Astrocyte (in vitro differentiated cells and primary cell): Measurements from ENCODE around the gene ATP8A1. TPM values are rescaled to one million over a fixed set of nuclear protein-coding genes. Genes with fewer than 3 reads are reported as not detected.
"Not testable (repeated sequence)": the region's sequence is repeated elsewhere in the genome, so short reads cannot be mapped to it uniquely, and the experiment has no call there.

Experiments
- DNase-seq: peaks from one replicate; pipeline ENCODE4 v3.0.0-alpha.2; 2010; ENCODE audit warnings: low read depth
- FAIRE-seq: peaks from 2 replicates; lab custom pipeline; 2011; peaks lifted over from hg19 to GRCh38; lab: Jason Lieb, UNC
- H2AFZ ChIP-seq: 2 replicates; pipeline ENCODE4 v1.6.0; 2012; ENCODE audit warnings: low read depth, low read length, inconsistent platforms
- H3K27ac ChIP-seq: 2 replicates; pipeline ENCODE4 v1.5.1; 2011; ENCODE audit warnings: low read depth, low read length, inconsistent platforms
- H3K27me3 ChIP-seq: 2 replicates; pipeline ENCODE4 v1.6.0; 2011; ENCODE audit warnings: low read length, inconsistent platforms; ENCODE audit not compliant: insufficient read depth
- H3K36me3 ChIP-seq: 2 replicates; pipeline ENCODE4 v1.5.1; 2011; ENCODE audit warnings: low read length, inconsistent platforms; ENCODE audit not compliant: insufficient read depth
- H3K4me1 ChIP-seq: 2 replicates; pipeline ENCODE4 v1.5.1; 2011; ENCODE audit warnings: low read length, inconsistent platforms; ENCODE audit not compliant: insufficient read depth
- H3K4me2 ChIP-seq: 2 replicates; pipeline ENCODE4 v1.6.0; 2012; ENCODE audit warnings: low read length, inconsistent platforms
- H3K4me3 ChIP-seq: 2 replicates; pipeline ENCODE4 v1.5.1; 2011; ENCODE audit warnings: low read depth, mild to moderate bottlenecking, low read length, inconsistent platforms; ENCODE audit not compliant: insufficient read depth
- H3K79me2 ChIP-seq: 2 replicates; pipeline ENCODE4 v1.6.0; 2012; ENCODE audit warnings: mild to moderate bottlenecking, low read length, inconsistent platforms; ENCODE audit not compliant: insufficient read depth
- H3K9ac ChIP-seq: 2 replicates; pipeline ENCODE4 v1.6.0; 2012; ENCODE audit warnings: mild to moderate bottlenecking, low read length, inconsistent platforms
- H3K9me3 ChIP-seq: 2 replicates; pipeline ENCODE4 v1.5.1; 2012; ENCODE audit warnings: low read depth, mild to moderate bottlenecking, low read length, inconsistent platforms; ENCODE audit not compliant: insufficient read depth
- H4K20me1 ChIP-seq: 2 replicates; pipeline ENCODE4 v1.6.0; 2012; ENCODE audit warnings: low read length, inconsistent platforms; ENCODE audit not compliant: insufficient read depth
- H3K27ac Mint-ChIP-seq: one replicate; pipeline ENCODE4 v1.8.0; 2021; ENCODE audit warnings: mild to moderate bottlenecking, mixed read lengths; ENCODE audit not compliant: unreplicated experiment
- H3K27me3 Mint-ChIP-seq: one replicate; pipeline ENCODE4 v1.8.0; 2021; ENCODE audit warnings: low read depth, mixed read lengths; ENCODE audit not compliant: unreplicated experiment
- H3K36me3 Mint-ChIP-seq: one replicate; pipeline ENCODE4 v1.8.0; 2021; ENCODE audit warnings: low read depth, mixed read lengths; ENCODE audit not compliant: unreplicated experiment
- H3K4me1 Mint-ChIP-seq: one replicate; pipeline ENCODE4 v1.8.0; 2021; ENCODE audit warnings: low read depth, mixed read lengths; ENCODE audit not compliant: unreplicated experiment
- H3K4me3 Mint-ChIP-seq: one replicate; pipeline ENCODE4 v1.8.0; 2021; ENCODE audit warnings: mild to moderate bottlenecking, moderate library complexity, mixed read lengths; ENCODE audit not compliant: unreplicated experiment
- H3K9me3 Mint-ChIP-seq: one replicate; pipeline ENCODE4 v1.8.0; 2021; ENCODE audit warnings: mild to moderate bottlenecking, mixed read lengths; ENCODE audit not compliant: unreplicated experiment
- EZH2 ChIP-seq: IDR thresholded peaks from 2 replicates; pipeline ENCODE4 v1.6.1; 2012; ENCODE audit warnings: mild to moderate bottlenecking, low read length, inconsistent platforms; ENCODE audit not compliant: insufficient read depth
- total RNA-seq: library from RNA; stranded (reverse); gene quantifications from 2 replicates; pipeline ENCODE4 v1.2.1, GENCODE V29; 2021
- TF ChIP-seq, protein P1 (sequence below): IDR thresholded peaks from 2 replicates; pipeline ENCODE4 v1.5.1; 2011; ENCODE audit warnings: low read depth, mild to moderate bottlenecking, inconsistent platforms, low read length, moderate library complexity; ENCODE audit not compliant: insufficient read depth

Gene ATP8A1
- total RNA-seq, 1 donor from 2014 or later = 2.9 TPM

DNA sequence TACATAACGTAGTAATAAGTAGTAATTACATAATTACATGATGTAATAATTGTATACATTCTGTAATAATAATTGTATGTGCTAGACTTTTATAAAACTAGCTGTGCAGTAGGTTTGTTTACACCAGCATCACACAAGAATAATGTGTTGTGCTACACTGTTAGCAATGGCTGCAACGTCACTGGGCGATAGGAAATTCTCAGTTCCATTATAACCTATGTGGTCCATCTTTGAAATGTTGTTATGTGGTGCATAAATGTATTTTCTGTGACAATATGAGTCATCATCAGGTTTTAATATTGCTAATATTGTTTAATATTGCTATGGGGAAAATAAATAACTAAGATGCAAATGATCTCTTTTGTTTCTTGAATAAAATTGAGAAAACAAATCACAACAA lies 46.0 kb upstream of the ATP8A1 start:
- Histone ChIP-seq H3K4me1 (no peaks in the 10 kb centered on the region), H3K36me3 (no peaks in the 10 kb centered on the region), H3K27ac (no peak overlapping the region), H3K4me3 (no peak overlapping the region), H3K9me3 (no peaks in the 10 kb centered on the region), H2AFZ (no peak overlapping the region), H4K20me1 (no peaks in the 10 kb centered on the region), H3K9ac (no peak overlapping the region), H3K27me3 (no peaks in the 10 kb centered on the region), H3K79me2 (no peaks in the 10 kb centered on the region), H3K4me2 (no peak overlapping the region)
- TF ChIP-seq, protein P1, sequence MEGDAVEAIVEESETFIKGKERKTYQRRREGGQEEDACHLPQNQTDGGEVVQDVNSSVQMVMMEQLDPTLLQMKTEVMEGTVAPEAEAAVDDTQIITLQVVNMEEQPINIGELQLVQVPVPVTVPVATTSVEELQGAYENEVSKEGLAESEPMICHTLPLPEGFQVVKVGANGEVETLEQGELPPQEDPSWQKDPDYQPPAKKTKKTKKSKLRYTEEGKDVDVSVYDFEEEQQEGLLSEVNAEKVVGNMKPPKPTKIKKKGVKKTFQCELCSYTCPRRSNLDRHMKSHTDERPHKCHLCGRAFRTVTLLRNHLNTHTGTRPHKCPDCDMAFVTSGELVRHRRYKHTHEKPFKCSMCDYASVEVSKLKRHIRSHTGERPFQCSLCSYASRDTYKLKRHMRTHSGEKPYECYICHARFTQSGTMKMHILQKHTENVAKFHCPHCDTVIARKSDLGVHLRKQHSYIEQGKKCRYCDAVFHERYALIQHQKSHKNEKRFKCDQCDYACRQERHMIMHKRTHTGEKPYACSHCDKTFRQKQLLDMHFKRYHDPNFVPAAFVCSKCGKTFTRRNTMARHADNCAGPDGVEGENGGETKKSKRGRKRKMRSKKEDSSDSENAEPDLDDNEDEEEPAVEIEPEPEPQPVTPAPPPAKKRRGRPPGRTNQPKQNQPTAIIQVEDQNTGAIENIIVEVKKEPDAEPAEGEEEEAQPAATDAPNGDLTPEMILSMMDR = no peak
- no peak for TF ChIP-seq EZH2
- FAIRE-seq (no peak), DNase-seq (no peak)
- no peak overlapping the region for H3K27ac Mint-ChIP-seq
- no peaks in the 10 kb centered on the region for H3K27me3 Mint-ChIP-seq
- no peaks in the 10 kb centered on the region for H3K4me1 Mint-ChIP-seq
- H3K4me3 Mint-ChIP-seq = no peak overlapping the region
- H3K9me3 Mint-ChIP-seq = peaks cover 1% of the 10 kb centered on the region
- H3K36me3 Mint-ChIP-seq = peaks cover 2% of the 10 kb centered on the region

DNA sequence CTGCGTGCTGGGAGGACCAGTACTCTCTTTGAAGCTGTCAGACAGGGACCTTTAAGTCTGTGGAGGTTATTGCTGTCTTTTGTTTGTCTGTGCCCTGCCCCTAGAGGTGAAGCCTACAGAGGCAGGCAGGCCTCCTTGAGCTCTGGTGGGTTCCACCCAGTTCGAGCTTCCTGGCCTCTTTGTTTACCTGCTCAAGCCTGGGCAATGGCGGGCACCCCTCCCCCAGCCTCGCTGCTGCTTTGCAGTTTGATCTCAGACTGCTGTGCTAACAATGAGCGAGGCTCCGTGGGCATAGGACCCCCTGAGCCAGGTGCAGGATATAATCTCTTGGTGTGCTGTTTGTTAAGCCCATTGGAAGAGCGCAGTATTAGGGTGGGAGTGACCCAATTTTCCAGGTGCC lies 44.9 kb upstream of the ATP8A1 start:
- not testable (repeated sequence) for H2AFZ ChIP-seq, H3K4me3 ChIP-seq, FAIRE-seq, H3K27ac Mint-ChIP-seq, H3K4me1 Mint-ChIP-seq, H3K27ac ChIP-seq, H3K36me3 ChIP-seq, H3K4me1 ChIP-seq, DNase-seq, H3K4me3 Mint-ChIP-seq, H3K9me3 Mint-ChIP-seq, H4K20me1 ChIP-seq, H3K79me2 ChIP-seq, H3K4me2 ChIP-seq, H3K9ac ChIP-seq, H3K27me3 ChIP-seq, H3K27me3 Mint-ChIP-seq, H3K9me3 ChIP-seq, H3K36me3 Mint-ChIP-seq

DNA sequence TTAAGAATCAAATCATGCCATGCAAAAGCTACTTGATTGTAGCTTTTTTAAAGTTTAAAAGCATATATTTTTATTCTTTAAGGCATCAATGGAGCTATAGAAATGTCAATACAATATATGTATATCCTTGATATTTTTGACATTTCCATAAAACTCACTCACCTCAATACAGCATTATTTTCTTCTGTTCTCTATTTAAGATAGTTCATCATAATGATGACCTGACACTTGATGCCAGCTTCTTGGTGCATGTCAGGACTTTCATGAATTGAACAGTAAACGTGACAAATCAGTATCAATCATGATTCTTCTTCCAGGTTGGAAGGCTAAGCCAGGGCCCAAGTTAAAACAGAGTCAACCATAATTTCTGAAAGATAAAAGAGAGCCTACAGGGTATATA lies 33.6 kb upstream of the ATP8A1 start:
- Histone ChIP-seq H3K9ac (no peak overlapping the region), H2AFZ (no peak overlapping the region), H3K4me1 (no peaks in the 10 kb centered on the region), H3K79me2 (no peaks in the 10 kb centered on the region), H3K4me3 (no peak overlapping the region), H3K27me3 (no peaks in the 10 kb centered on the region), H4K20me1 (no peaks in the 10 kb centered on the region), H3K4me2 (no peak overlapping the region), H3K27ac (no peak overlapping the region), H3K36me3 (no peaks in the 10 kb centered on the region), H3K9me3 (no peaks in the 10 kb centered on the region)
- no peaks in the 10 kb centered on the region for H3K4me1 Mint-ChIP-seq
- no peak for TF ChIP-seq EZH2
- TF ChIP-seq, protein P1 = no peak
- H3K36me3 Mint-ChIP-seq = no peaks in the 10 kb centered on the region
- no peak for FAIRE-seq
- no peaks in the 10 kb centered on the region for H3K27me3 Mint-ChIP-seq
- DNase-seq = no peak
- H3K9me3 Mint-ChIP-seq = peaks cover 2% of the 10 kb centered on the region
- H3K27ac Mint-ChIP-seq = no peak overlapping the region
- no peak overlapping the region for H3K4me3 Mint-ChIP-seq
